Stomach smooth muscle (tissue), 2 donors: Measurements from ENCODE around the gene ZNF528.
A peak's percentile ranks its signal among the peaks of the same experiment; 100 is the strongest.

Source experiments
- H3K27ac ChIP-seq: one replicate; pipeline ENCODE4 v1.7.0; 2013; ENCODE audit warnings: mild to moderate bottlenecking, low read length, inconsistent platforms
- H3K27me3 ChIP-seq, 2 donors: one replicate each; pipeline ENCODE4 v1.7.0; 2013; ENCODE audit warnings: low read length in 2 of 2; ENCODE audit not compliant: insufficient read depth in 2 of 2, control insufficient read depth in 1 of 2
- H3K36me3 ChIP-seq, 2 donors: one replicate each; pipeline ENCODE4 v1.7.0; 2013; ENCODE audit warnings: low read length in 2 of 2; ENCODE audit not compliant: control insufficient read depth in 2 of 2, insufficient read depth in 2 of 2
- H3K4me1 ChIP-seq: one replicate; pipeline ENCODE4 v1.7.0; 2013; ENCODE audit warnings: low read length; ENCODE audit not compliant: control insufficient read depth, insufficient read depth
- H3K4me3 ChIP-seq, 2 donors: one replicate each; pipeline ENCODE4 v1.7.0; 2013; ENCODE audit warnings: low read length in 2 of 2
- H3K9ac ChIP-seq, 2 donors: one replicate each; pipeline ENCODE4 v1.7.0; 2013; ENCODE audit warnings: low read length in 2 of 2, mild to moderate bottlenecking in 1 of 2
- H3K9me3 ChIP-seq, 2 donors: one replicate each; pipeline ENCODE4 v1.7.0; 2013; ENCODE audit warnings: low read length in 2 of 2; ENCODE audit not compliant: control insufficient read depth in 2 of 2
- donor health status: healthy.
- donor health status: Pancreatic carcinoma.

The ZNF528 gene

DNA sequence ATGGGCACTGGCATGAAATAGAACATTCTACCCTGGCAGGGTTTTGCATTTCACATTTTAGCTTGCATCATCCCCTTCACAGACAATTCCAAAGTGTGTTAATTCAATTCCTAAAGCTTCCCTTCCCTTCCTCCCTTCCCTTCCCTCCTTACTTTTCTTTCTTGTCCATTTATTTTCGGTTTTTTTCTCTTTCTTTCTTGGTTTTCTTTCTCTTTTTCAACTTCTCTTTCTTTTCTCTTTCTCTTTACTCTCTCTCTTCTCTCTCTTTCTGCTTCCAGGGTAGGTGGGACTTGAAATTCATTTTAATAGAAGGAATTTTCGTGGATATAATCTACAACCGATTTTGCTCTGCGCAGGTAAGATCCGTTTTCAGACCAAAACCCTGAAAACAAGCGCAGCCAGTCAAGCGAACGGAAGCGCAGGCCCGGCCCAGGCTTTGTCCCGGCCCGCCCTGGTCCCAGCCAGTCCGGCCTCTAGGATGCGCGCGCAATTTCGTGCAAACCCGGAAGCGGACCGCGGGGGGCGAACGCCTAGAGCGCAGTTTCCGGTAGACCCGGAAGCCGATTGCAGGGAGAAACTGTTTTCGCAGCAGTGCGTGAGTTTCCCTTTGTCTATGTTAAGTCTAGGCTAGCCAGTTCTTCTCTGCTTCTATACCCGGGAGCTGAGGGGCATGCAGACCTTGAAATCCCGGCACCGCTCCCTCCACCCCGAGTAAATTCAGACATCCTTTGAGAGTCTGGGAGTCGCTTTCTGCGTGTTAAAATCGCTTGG lies at the start of gene ZNF528:
ZNF528 (plus strand) TSS at position 540 of the 771 bp plus-strand sequence. CDS start 4,165 bp downstream, outside the sequence.
- H3K9ac ChIP-seq, result peak within 1 kb of the TSS; percentile 89 to 91
- H3K4me3 ChIP-seq, result peak within 1 kb of the TSS; percentile 97 to 98
- H3K36me3 ChIP-seq, result peaks cover 20 to 34% of the 10 kb centered on the region in 2 donors
- H3K9me3 ChIP-seq, result peaks cover 3 to 8% of the 10 kb centered on the region in 2 donors
- no peaks in the 10 kb centered on the region for H3K27me3 ChIP-seq
- peak within 1 kb of the TSS; percentile 55 for H3K27ac ChIP-seq
- H3K4me1 ChIP-seq, result peaks cover 12% of the 10 kb centered on the region

DNA sequence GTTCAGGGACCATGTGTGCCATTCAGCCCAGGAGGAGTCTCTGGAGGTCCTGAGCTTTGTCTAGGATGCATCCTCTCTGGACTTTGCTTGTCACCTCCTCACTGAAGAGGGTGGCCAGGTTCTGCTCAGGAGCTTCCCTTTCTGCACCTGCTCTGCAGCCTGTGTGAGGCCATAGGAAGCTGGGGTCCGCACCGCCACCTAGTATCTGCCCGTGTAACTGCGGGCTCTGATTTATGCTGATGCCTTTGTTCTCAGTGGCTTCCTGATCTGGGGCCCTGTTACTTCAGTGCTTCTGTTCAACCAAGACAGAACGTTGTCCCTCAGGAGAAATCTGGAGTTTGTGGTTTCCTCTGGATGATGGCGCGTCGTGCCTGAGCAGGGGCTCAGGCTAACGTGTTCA lies 46.1 kb upstream of the ZNF528 start:
- no peak overlapping the region for H3K27ac ChIP-seq
- no peak overlapping the region for H3K4me3 ChIP-seq
- H3K4me1 ChIP-seq, result no peaks in the 10 kb centered on the region
- no peaks in the 10 kb centered on the region for H3K27me3 ChIP-seq
- peaks cover 31 to 41% of the 10 kb centered on the region in 2 donors for H3K36me3 ChIP-seq
- H3K9me3 ChIP-seq, result no peaks in the 10 kb centered on the region
- H3K9ac ChIP-seq, result no peak overlapping the region

- Histone ChIP-seq H3K4me3 (no peak overlapping the region), H3K27me3 (no peaks in the 10 kb centered on the region), H3K27ac (no peak overlapping the region), H3K9me3 (peaks cover 13 to 19% of the 10 kb centered on the region in 2 donors), H3K36me3 (peaks cover 10 to 15% of the 10 kb centered on the region in 2 donors), H3K9ac (no peak overlapping the region), H3K4me1 (no peaks in the 10 kb centered on the region)
These were observed 31.2 kb upstream of the ZNF528 start for GRCh38 chr19:52366414-52366824.

DNA sequence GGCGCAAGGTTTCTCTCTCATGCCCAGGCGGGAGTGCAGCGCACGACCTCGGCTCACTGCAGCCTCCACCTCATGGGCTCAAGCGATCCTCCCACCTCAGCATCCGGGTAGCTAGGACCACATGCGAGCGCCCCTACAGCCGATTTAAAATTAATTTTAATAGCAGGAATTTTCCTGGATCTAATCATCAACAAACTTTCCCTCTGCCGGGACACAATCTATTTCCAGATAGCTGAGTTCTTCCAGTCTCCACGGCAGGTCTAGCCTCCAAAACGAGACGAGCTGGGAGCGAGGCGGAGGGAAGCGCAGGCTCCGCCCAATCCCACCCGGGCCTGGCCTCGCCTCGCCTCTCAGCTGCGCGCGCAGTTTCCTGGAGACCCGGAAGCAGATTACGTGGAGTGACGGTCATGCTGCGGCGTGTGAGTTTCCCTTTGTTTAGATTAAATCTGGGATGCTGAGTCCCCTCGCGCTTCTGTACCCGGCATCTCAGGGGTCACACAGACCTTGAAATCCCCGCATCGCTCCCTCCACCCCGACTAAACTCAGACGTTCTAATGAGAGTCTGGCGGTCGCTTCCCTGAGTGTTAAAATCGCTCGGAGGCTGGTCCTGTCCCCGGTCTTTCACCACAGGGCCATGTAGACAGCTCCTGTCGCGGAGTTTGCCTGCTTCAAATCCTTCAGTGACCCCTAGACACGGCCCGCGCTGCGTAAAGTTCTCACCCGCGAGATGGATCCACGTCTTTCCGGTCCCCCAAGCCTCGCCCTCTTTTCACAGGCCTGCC lies 27.9 kb upstream of the ZNF528 start, which contains the start of gene ZNF880:
ZNF880 (plus strand) TSS at position 365 of the 782 bp plus-strand sequence; CDS start at position 408, 43 bp downstream.
- Histone ChIP-seq H3K4me1 (no peaks in the 10 kb centered on the region), H3K4me3 (peak within 1 kb of the TSS; percentile 92 to 98), H3K27ac (peak within 1 kb of the TSS; percentile 96), H3K9me3 (peaks cover 13 to 19% of the 10 kb centered on the region in 2 donors), H3K36me3 (peaks cover 22 to 25% of the 10 kb centered on the region in 2 donors), H3K9ac (peak within 1 kb of the TSS; percentile 98 to 99), H3K27me3 (no peaks in the 10 kb centered on the region)

DNA sequence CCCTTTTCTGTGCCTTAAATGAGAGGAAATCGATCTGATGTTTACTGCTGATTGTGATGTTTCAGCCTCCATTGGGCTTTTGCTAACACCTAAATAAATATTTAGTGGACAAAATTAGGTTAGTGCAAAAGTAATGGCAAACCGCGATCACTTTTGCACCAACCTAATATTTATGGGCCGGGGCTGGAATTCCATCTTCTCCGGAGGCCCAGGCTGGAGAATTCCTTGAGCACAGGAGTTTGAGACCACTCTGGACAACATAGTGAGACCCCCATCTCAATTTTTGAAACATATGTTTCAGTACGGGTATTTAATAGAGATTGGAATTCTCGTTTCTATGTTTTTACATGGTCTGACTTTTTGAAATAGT lies 27.3 kb upstream of the ZNF528 start:
- H3K9me3 ChIP-seq, result peaks cover 10 to 15% of the 10 kb centered on the region in 2 donors
- peaks cover 22 to 23% of the 10 kb centered on the region in 2 donors for H3K36me3 ChIP-seq
- peak overlapping the region; percentile 98 to 99 for H3K9ac ChIP-seq

GRCh38 chr19:52391135-52391534 lies 6.5 kb upstream of the ZNF528 start:
- H3K9me3 ChIP-seq, result peaks cover 3 to 13% of the 10 kb centered on the region in 2 donors
- no peaks in the 10 kb centered on the region for H3K27me3 ChIP-seq
- H3K27ac ChIP-seq, result no peak overlapping the region
- no peaks in the 10 kb centered on the region for H3K4me1 ChIP-seq
- H3K9ac ChIP-seq, result no peak overlapping the region
- no peak overlapping the region for H3K4me3 ChIP-seq
- H3K36me3 ChIP-seq, result peaks cover 10 to 17% of the 10 kb centered on the region in 2 donors

More for the DNA sequence above, 27.3 kb upstream of the ZNF528 start:
- Histone ChIP-seq H3K27ac (peak overlapping the region; percentile 96), H3K4me1 (no peaks in the 10 kb centered on the region), H3K4me3 (peak overlapping the region; percentile 92 to 98), H3K27me3 (no peaks in the 10 kb centered on the region)

GRCh38 chr19:52398081-52398441 lies 412 bp downstream of the ZNF528 start:
- Histone ChIP-seq H3K36me3 (peaks cover 21 to 40% of the 10 kb centered on the region in 2 donors), H3K27me3 (no peaks in the 10 kb centered on the region), H3K9me3 (peaks cover 3 to 9% of the 10 kb centered on the region in 2 donors), H3K27ac (peak overlapping the region; percentile 55), H3K9ac (peak overlapping the region; percentile 89 to 91), H3K4me3 (peak overlapping the region; percentile 97 to 98), H3K4me1 (peaks cover 12% of the 10 kb centered on the region)

DNA sequence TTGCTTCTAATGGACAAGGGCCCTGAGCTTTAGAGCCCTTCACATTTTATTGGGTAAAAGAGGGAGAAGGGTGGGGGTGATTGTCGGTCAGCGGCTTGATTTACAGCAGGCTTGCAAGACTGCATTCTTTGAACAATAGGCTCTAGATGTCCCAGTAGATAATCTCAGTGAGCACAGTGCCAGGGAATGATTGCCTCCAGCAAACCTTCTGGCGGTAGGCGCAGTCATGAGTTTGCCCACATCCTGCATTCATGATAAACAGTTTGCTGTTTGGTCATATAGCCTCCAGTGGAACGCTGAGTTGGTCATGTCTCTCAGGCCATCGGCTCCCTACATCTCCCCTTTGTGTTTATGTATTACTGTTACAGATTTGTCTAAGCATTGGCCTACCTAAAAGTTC lies 12.6 kb downstream of the ZNF528 start:
- Histone ChIP-seq H3K4me1 (no peaks in the 10 kb centered on the region), H3K27me3 (no peaks in the 10 kb centered on the region), H3K36me3 (peaks cover 78 to 85% of the 10 kb centered on the region in 2 donors), H3K27ac (no peak overlapping the region), H3K4me3 (no peak overlapping the region), H3K9me3 (peaks cover 35 to 44% of the 10 kb centered on the region in 2 donors), H3K9ac (no peak overlapping the region)

DNA sequence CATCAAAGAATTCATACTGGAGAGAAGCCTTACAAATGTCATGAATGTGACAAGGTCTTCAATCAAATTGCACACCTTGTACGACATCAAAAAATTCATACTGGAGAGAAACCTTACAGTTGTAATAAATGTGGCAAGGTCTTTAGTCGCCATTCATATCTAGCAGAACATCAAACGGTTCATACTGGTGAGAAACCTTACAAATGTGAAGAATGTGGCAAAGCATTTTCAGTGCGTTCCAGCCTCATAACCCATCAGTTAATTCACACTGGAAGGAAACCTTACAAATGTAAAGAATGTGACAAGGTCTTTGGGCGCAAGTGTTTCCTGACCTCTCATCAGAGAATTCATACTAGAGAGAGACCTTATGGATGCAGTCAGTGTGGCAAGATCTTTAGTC lies 18.1 kb downstream of the ZNF528 start:
- Histone ChIP-seq H3K36me3 (peaks cover 33 to 34% of the 10 kb centered on the region in 2 donors), H3K27ac (no peak overlapping the region), H3K4me3 (no peak overlapping the region), H3K9me3 (peaks cover 57 to 69% of the 10 kb centered on the region in 2 donors), H3K9ac (no peak overlapping the region), H3K27me3 (no peaks in the 10 kb centered on the region), H3K4me1 (no peaks in the 10 kb centered on the region)

- H3K27ac ChIP-seq, result no peak within 1 kb of the TSS
- H3K9me3 ChIP-seq, result peaks cover 10 to 22% of the 10 kb centered on the region in 2 donors
- H3K36me3 ChIP-seq, result peaks cover 4 to 9% of the 10 kb centered on the region in 2 donors
- no peaks in the 10 kb centered on the region for H3K4me1 ChIP-seq
- H3K9ac ChIP-seq, result no peak within 1 kb of the TSS
- no peak within 1 kb of the TSS for H3K4me3 ChIP-seq
- no peaks in the 10 kb centered on the region for H3K27me3 ChIP-seq
These were observed 31.3 kb downstream of the ZNF528 start, which contains the start of gene ZNF534 for GRCh38 chr19:52428937-52429336. Gene ZNF534 (plus strand): TSS chr19:52429148. CDS start chr19:52431475, 2,327 bp downstream.
